K562 (cell line): ENCODE results near the gene TGFBR3L. TPM values are rescaled to one million over a fixed set of nuclear protein-coding genes. Genes with fewer than 3 reads are reported as not detected.
A peak's percentile ranks its signal among the peaks of the same experiment; 100 is the strongest.

Experiments
- BCLAF1 ChIP-seq, 2 experiments: fragments of 450-650 bp in 1 of 2; IDR thresholded peaks; 2 replicates each; pipeline ENCODE4 v1.6.1; 2011 to 2017; ENCODE audit warnings: low read depth in 2 of 2, antibody characterized with exemption in 1 of 2, borderline replicate concordance in 1 of 2, low read length in 1 of 2, mild to moderate bottlenecking in 1 of 2, mixed read lengths in 1 of 2; ENCODE audit not compliant: control insufficient read depth in 1 of 2
- FOXO4 ChIP-seq: fragments of 450-650 bp; formaldehyde crosslinking; IDR thresholded peaks from 2 replicates; pipeline ENCODE4 v1.4.0; 2020; ENCODE audit warnings: mild to moderate bottlenecking, moderate library complexity
- FOXP4 ChIP-seq: sonication (generic); formaldehyde crosslinking; IDR thresholded peaks from 2 replicates; pipeline ENCODE4 v1.8.0; 2022; ENCODE audit warnings: mild to moderate bottlenecking, missing genetic modification reagents, borderline replicate concordance
- GMEB1 ChIP-seq: fragments of 250-450 bp; sonication (Bioruptor Pico); IDR thresholded peaks from 2 replicates; pipeline ENCODE4 v1.4.0; 2020; ENCODE audit warnings: mild to moderate bottlenecking
- HOMEZ ChIP-seq: fragments of 250-450 bp; sonication (Bioruptor Pico); IDR thresholded peaks from 2 replicates; pipeline ENCODE4 v1.4.0; 2020; ENCODE audit warnings: mild to moderate bottlenecking, moderate library complexity
- LCOR ChIP-seq: sonication (generic); formaldehyde crosslinking; IDR thresholded peaks from 2 replicates; pipeline ENCODE4 v1.8.0; 2022; ENCODE audit warnings: mild to moderate bottlenecking, missing genetic modification reagents
- MYBL2 ChIP-seq, 2 experiments: fragments of 450-650 bp in 1 of 2; sonication (generic) in 1 of 2; formaldehyde crosslinking in 1 of 2; IDR thresholded peaks; 2 replicates each; pipeline versions ENCODE4 v1.6.1 to v1.8.1; 2017 to 2022; ENCODE audit warnings: borderline replicate concordance in 1 of 2, inconsistent platforms in 1 of 2, low read depth in 1 of 2, mild to moderate bottlenecking in 1 of 2, missing genetic modification reagents in 1 of 2, moderate library complexity in 1 of 2
- NFATC3 ChIP-seq: fragments of 450-650 bp; IDR thresholded peaks from 2 replicates; pipeline ENCODE4 v1.6.1; 2017; ENCODE audit warnings: mild to moderate bottlenecking
- NUFIP1 ChIP-seq: fragments of 450-650 bp; IDR thresholded peaks from 2 replicates; pipeline ENCODE4 v1.6.1; 2018; ENCODE audit not compliant: partially characterized antibody
- POLR3G ChIP-seq: IDR thresholded peaks from 2 replicates; pipeline ENCODE4 v1.6.1; 2011; ENCODE audit not compliant: insufficient read length, insufficient replicate concordance; ENCODE audit errors: extremely low read depth
- SNRNP70 ChIP-seq: fragments of 200-400 bp; formaldehyde crosslinking; optimal IDR thresholded peaks from 2 replicates; pipeline ENCODE3; 2017; ENCODE audit warnings: low read depth, low read length
- SPI1 ChIP-seq: IDR thresholded peaks from 2 replicates; pipeline ENCODE4 v1.6.1; 2011; ENCODE audit warnings: low read depth, low read length, control low read depth, borderline replicate concordance
- TCF3 ChIP-seq: sonication (generic); formaldehyde crosslinking; IDR thresholded peaks from 2 replicates; pipeline ENCODE4 v1.4.0; 2020; ENCODE audit warnings: mild to moderate bottlenecking, missing genetic modification reagents
- TFAM ChIP-seq: fragments of 250-450 bp; sonication (Bioruptor Pico); conservative IDR thresholded peaks from 2 replicates; pipeline ENCODE4 v1.5.0; 2021; ENCODE audit warnings: mild to moderate bottlenecking, moderate library complexity
- ZFP1 ChIP-seq: fragments of 450-650 bp; formaldehyde crosslinking; IDR thresholded peaks from 2 replicates; pipeline ENCODE4 v1.4.0; 2020; ENCODE audit warnings: mild to moderate bottlenecking, mixed read lengths
- ZNF586 ChIP-seq: fragments of 450-650 bp; formaldehyde crosslinking; conservative IDR thresholded peaks from 2 replicates; pipeline ENCODE4 v1.4.0; 2020; ENCODE audit warnings: mild to moderate bottlenecking, moderate library complexity
- ZNF77 ChIP-seq: fragments of 250-450 bp; sonication (Bioruptor Pico); IDR thresholded peaks from 2 replicates; pipeline ENCODE4 v1.5.0; 2020
- polyA plus RNA-seq, 8 experiments: library from polyadenylated mRNA; depleted of rRNA in 4 of 8; stranded (reverse) in 5 of 8; unstranded in 3 of 8; fragments of >200 nt; fragmentation: Nextera tagmentation in 2 of 8; fragmentation: Illumina TruSeq in 1 of 8; extraction: Ambion mirVana in 2 of 8; extraction: Trizol in 1 of 8; gene quantifications; 2 replicates each; pipeline versions ENCODE4 v1.2.1 to v1.2.3, GENCODE V29; 2011 to 2014; ENCODE audit warnings: inconsistent platforms in 1 of 8, missing spikeins in 1 of 8
- total RNA-seq, 7 experiments: library from RNA; depleted of rRNA in 6 of 7; stranded (reverse); fragments of >200 nt in 6 of 7; fragmentation: Illumina TruSeq in 2 of 7; extraction: Trizol in 2 of 7; gene quantifications; 2 replicates each; pipeline versions ENCODE4 v1.2.1 to v1.2.3, GENCODE V29; 2011 to 2021; ENCODE audit warnings: low replicate concordance in 1 of 7

TGFBR3L gene
- total and polyA plus RNA-seq, 9 of the 15 experiments (the other 6 are each of a cell fraction or from before 2014, with no cell fraction given) = not detected

- TF ChIP-seq FOXO4 (no peak), TCF3 (0 out of 2 replicates have a peak, but pooled peaks have one; percentile 9), LCOR (peak; percentile 73; the same call in 1 of the 2 replicates), SPI1 (no peak), BCLAF1 (IDR thresholded peaks at IDR 0.05; ENCODE audit: borderline replicate concordance in 1 of 2, control insufficient read depth in 1 of 2, low read depth in 2 of 2, low read length in 1 of 2) (no peak), MYBL2 (IDR thresholded peaks at IDR 0.05; ENCODE audit: low read depth) (no peak), MYBL2 (CRISPR knock-in tag; IDR thresholded peaks at IDR 0.05; ENCODE audit: borderline replicate concordance) (no peak), FOXP4 (CRISPR knock-in tag) (peak; percentile 88; the same call in 1 of the 2 replicates), ZFP1 (CRISPR knock-in tag) (no peak), SNRNP70 (no peak), NUFIP1 (no peak), GMEB1 (CRISPR knock-in tag) (no peak), ZNF586 (CRISPR knock-in tag) (no peak), NFATC3 (no peak), TFAM (CRISPR knock-in tag) (no peak), HOMEZ (CRISPR knock-in tag) (no peak), POLR3G (no peak), ZNF77 (CRISPR knock-in tag) (no peak)
Observed at GRCh38 chr19:7925171-7925851, 10.7 kb downstream of the TGFBR3L start (continued).
